Measurements from ENCODE around the gene TCEAL7. TPM values are rescaled to one million over a fixed set of nuclear protein-coding genes. Genes with fewer than 3 reads are reported as not detected.

TCEAL7 gene
- total RNA-seq, 2 experiments from 2014 or later, result not detected

- Histone ChIP-seq H3K27ac (ENCODE audit: low read depth in 1 of 2, low read length in 2 of 2) (no peak overlapping the region), H3K4me3 (ENCODE audit: low read length) (no peak overlapping the region), H3K9me3 (ENCODE audit: control insufficient read depth in 1 of 2, insufficient read depth in 1 of 2, low read length in 2 of 2) (no peaks in the 10 kb centered on the region), H3K4me1 (ENCODE audit: insufficient read depth, low read length) (no peaks in the 10 kb centered on the region), H3K36me3 (ENCODE audit: insufficient read depth, low read length) (no peaks in the 10 kb centered on the region), H3K27me3 (ENCODE audit: control insufficient read depth in 1 of 2, insufficient read depth in 2 of 2, low read length in 2 of 2) (no peaks in the 10 kb centered on the region)
- H3K27me3 Mint-ChIP-seq, result peaks cover 8% of the 10 kb centered on the region
- no peak for TF ChIP-seq CTCF (IDR thresholded peaks at IDR 0.05)
- ATAC-seq (ENCODE audit: poor library complexity) (no peak), DNase-seq (no peak)
- no peaks in the 10 kb centered on the region for H3K36me3 Mint-ChIP-seq (ENCODE audit: low read depth)
- no peak overlapping the region for H3K4me3 Mint-ChIP-seq
- ChIA-PET CTCF (no interaction called here), POLR2A (no interaction called here)
- no peaks in the 10 kb centered on the region for H3K9me3 Mint-ChIP-seq
- H3K27ac Mint-ChIP-seq, result no peak overlapping the region
- H3K4me1 Mint-ChIP-seq (ENCODE audit: low read depth), result no peaks in the 10 kb centered on the region
- intact Hi-C loops (cut with DNase I, micrococcal nuclease), result no loop called here
Observed at GRCh38 chrX:103344606-103345005, 14.6 kb downstream of the TCEAL7 start.

- H3K4me1 ChIP-seq (ENCODE audit: insufficient read depth, low read length), result no peaks in the 10 kb centered on the region
- no peaks in the 10 kb centered on the region for H3K36me3 Mint-ChIP-seq (ENCODE audit: low read depth)
- intact Hi-C loops (cut with DNase I, micrococcal nuclease), result no loop called here
- no peak overlapping the region for H3K27ac Mint-ChIP-seq
- no peaks in the 10 kb centered on the region for H3K36me3 ChIP-seq (ENCODE audit: insufficient read depth, low read length)
- ATAC-seq (ENCODE audit: poor library complexity) (no peak), DNase-seq (no peak)
- H3K27ac ChIP-seq (ENCODE audit: low read depth in 1 of 2, low read length in 2 of 2), result no peak overlapping the region
- TF ChIP-seq CTCF (IDR thresholded peaks at IDR 0.05), result no peak
- H3K27me3 Mint-ChIP-seq, result peaks cover 8% of the 10 kb centered on the region
- no peaks in the 10 kb centered on the region for H3K9me3 ChIP-seq (ENCODE audit: control insufficient read depth in 1 of 2, insufficient read depth in 1 of 2, low read length in 2 of 2)
- no peaks in the 10 kb centered on the region for H3K4me1 Mint-ChIP-seq (ENCODE audit: low read depth)
- ChIA-PET CTCF (no interaction called here), POLR2A (no interaction called here)
- H3K4me3 ChIP-seq (ENCODE audit: low read length), result no peak overlapping the region
- no peak overlapping the region for H3K4me3 Mint-ChIP-seq
- H3K27me3 ChIP-seq (ENCODE audit: control insufficient read depth in 1 of 2, insufficient read depth in 2 of 2, low read length in 2 of 2), result no peaks in the 10 kb centered on the region
- no peaks in the 10 kb centered on the region for H3K9me3 Mint-ChIP-seq
Observed at GRCh38 chrX:103347682-103348397, 17.8 kb downstream of the TCEAL7 start.

- ChIA-PET POLR2A (no interaction called here), CTCF (no interaction called here)
- H3K4me3 Mint-ChIP-seq, result peak within 1 kb of the TSS; percentile 80
- H3K4me1 Mint-ChIP-seq (ENCODE audit: low read depth), result peaks cover 20% of the 10 kb centered on the region
- no peaks in the 10 kb centered on the region for H3K9me3 ChIP-seq (ENCODE audit: control insufficient read depth in 1 of 2, insufficient read depth in 1 of 2, low read length in 2 of 2)
- H3K9me3 Mint-ChIP-seq, result no peaks in the 10 kb centered on the region
- no peaks in the 10 kb centered on the region for H3K36me3 ChIP-seq (ENCODE audit: insufficient read depth, low read length)
- DNase-seq (peak in 3 of 14 experiments; percentile 4 to 15 (median 8)), ATAC-seq (ENCODE audit: poor library complexity) (no peak)
- H3K27ac Mint-ChIP-seq, result no peak within 1 kb of the TSS
- H3K4me3 ChIP-seq (ENCODE audit: low read length), result peak within 1 kb of the TSS; percentile 61
- intact Hi-C loops (cut with DNase I, micrococcal nuclease), result no loop called here
- TF ChIP-seq CTCF (IDR thresholded peaks at IDR 0.05), result no peak
- no peaks in the 10 kb centered on the region for H3K36me3 Mint-ChIP-seq (ENCODE audit: low read depth)
- H3K27me3 Mint-ChIP-seq, result peaks cover 19% of the 10 kb centered on the region
- H3K27ac ChIP-seq (ENCODE audit: low read depth in 1 of 2, low read length in 2 of 2), result no peak within 1 kb of the TSS
- no peaks in the 10 kb centered on the region for H3K27me3 ChIP-seq (ENCODE audit: control insufficient read depth in 1 of 2, insufficient read depth in 2 of 2, low read length in 2 of 2)
- H3K4me1 ChIP-seq (ENCODE audit: insufficient read depth, low read length), result peaks cover 11% of the 10 kb centered on the region
Observed at GRCh38 chrX:103356130-103356798, 26.2 kb downstream of the TCEAL7 start, which contains the start of gene TCEAL9. Gene TCEAL9 (plus strand): TSS chrX:103356506. CDS start chrX:103357685, 1,179 bp downstream.

Measured in CD4-positive, alpha-beta T cell (primary cell).